HepG2 (cell line): ENCODE measurements around the gene PDCD5. TPM values are rescaled to one million over a fixed set of nuclear protein-coding genes. Genes with fewer than 3 reads are reported as not detected.

Experiments used
- CAMTA2 ChIP-seq: sonication (generic); formaldehyde crosslinking; IDR thresholded peaks from 2 replicates; pipeline ENCODE4 v1.4.0; 2020; ENCODE audit warnings: mild to moderate bottlenecking, missing genetic modification reagents, borderline replicate concordance
- CHD2 ChIP-seq: IDR thresholded peaks from 2 replicates; pipeline ENCODE4 v1.6.1; 2011; ENCODE audit warnings: low read depth, low read length, improper control_type of control experiment
- GZF1 ChIP-seq: sonication (generic); formaldehyde crosslinking; IDR thresholded peaks from 2 replicates; pipeline ENCODE4 v1.5.1; 2020; ENCODE audit warnings: mild to moderate bottlenecking, missing genetic modification reagents
- JUND ChIP-seq: sonication (generic); formaldehyde crosslinking; IDR thresholded peaks from 2 replicates; pipeline ENCODE4 v1.8.0; 2022; ENCODE audit warnings: mild to moderate bottlenecking, missing genetic modification reagents
- KLF16 ChIP-seq, 2 experiments: sonication (generic) in 1 of 2; formaldehyde crosslinking in 1 of 2; IDR thresholded peaks; 2 replicates each; pipeline versions ENCODE4 v1.6.1 to v1.8.0; 2016 to 2023; ENCODE audit warnings: missing genetic modification reagents in 2 of 2, missing compliant biosample characterization in 1 of 2
- PHF21A ChIP-seq: sonication (generic); formaldehyde crosslinking; IDR thresholded peaks from 2 replicates; pipeline ENCODE4 v1.5.0; 2020; ENCODE audit warnings: mild to moderate bottlenecking, missing genetic modification reagents
- REPIN1 ChIP-seq: sonication (generic); formaldehyde crosslinking; IDR thresholded peaks from 2 replicates; pipeline ENCODE4 v1.8.0; 2022; ENCODE audit warnings: missing genetic modification reagents, low read depth, mild to moderate bottlenecking, borderline replicate concordance
- TARDBP ChIP-seq: sonication (generic); formaldehyde crosslinking; IDR thresholded peaks from 2 replicates; pipeline ENCODE4 v1.8.0; 2022; ENCODE audit warnings: mild to moderate bottlenecking, missing genetic modification reagents
- TCF7L2 ChIP-seq: IDR thresholded peaks from 2 replicates; pipeline ENCODE4 v1.6.1; 2011; ENCODE audit warnings: mild to moderate bottlenecking, low read depth, low read length, moderate library complexity
- ZNF224 ChIP-seq: sonication (generic); formaldehyde crosslinking; IDR thresholded peaks from 2 replicates; pipeline ENCODE4 v1.5.0; 2020; ENCODE audit warnings: mild to moderate bottlenecking, missing genetic modification reagents
- ZNF460 ChIP-seq: sonication (generic); formaldehyde crosslinking; IDR thresholded peaks from 2 replicates; pipeline ENCODE4 v1.5.1; 2020; ENCODE audit warnings: missing genetic modification reagents, mild to moderate bottlenecking, borderline replicate concordance
- ZNF567 ChIP-seq: sonication (generic); formaldehyde crosslinking; IDR thresholded peaks from 2 replicates; pipeline ENCODE4 v1.8.1; 2023; ENCODE audit warnings: mild to moderate bottlenecking, missing genetic modification reagents, borderline replicate concordance
- ZNF878 ChIP-seq: sonication (generic); formaldehyde crosslinking; IDR thresholded peaks from 2 replicates; pipeline ENCODE4 v1.8.1; 2023; ENCODE audit warnings: mild to moderate bottlenecking, missing genetic modification reagents, moderate library complexity
- polyA plus RNA-seq, 8 experiments: library from polyadenylated mRNA; depleted of rRNA in 3 of 8; stranded (reverse) in 7 of 8; unstranded in 1 of 8; fragments of >200 nt; fragmentation: Illumina TruSeq in 4 of 8; extraction: Trizol in 4 of 8; gene quantifications; 2 replicates each; pipeline versions ENCODE4 v1.2.1 to v1.2.3, GENCODE V29; 2011 to 2016; ENCODE audit warnings: low read depth in 4 of 8, missing spikeins in 1 of 8, mixed read lengths in 1 of 8; ENCODE audit not compliant: insufficient read depth in 1 of 8
- total RNA-seq, 5 experiments: library from RNA; depleted of rRNA; stranded (reverse); fragments of >200 nt; fragmentation: Illumina TruSeq; extraction: Trizol; gene quantifications; 2 replicates each; pipeline ENCODE4 v1.2.3, GENCODE V29; 2016; ENCODE audit warnings: low read depth in 1 of 5
- TF ChIP-seq, protein P1 (sequence below): sonication (generic); formaldehyde crosslinking; IDR thresholded peaks from 2 replicates; pipeline ENCODE4 v1.4.0; 2020; ENCODE audit warnings: mild to moderate bottlenecking, missing genetic modification reagents
- TF ChIP-seq, protein P2 (sequence below): sonication (generic); formaldehyde crosslinking; IDR thresholded peaks from 2 replicates; pipeline ENCODE4 v1.4.0; 2020; ENCODE audit warnings: mild to moderate bottlenecking, missing genetic modification reagents
- TF ChIP-seq, protein P3 (sequence below): sonication (generic); formaldehyde crosslinking; IDR thresholded peaks from 2 replicates; pipeline ENCODE4 v1.5.1; 2020; ENCODE audit warnings: missing genetic modification reagents, mild to moderate bottlenecking, borderline replicate concordance
- TF ChIP-seq, protein P4 (sequence below): IDR thresholded peaks from 2 replicates; pipeline ENCODE4 v1.6.1; 2016
- TF ChIP-seq, protein P5 (sequence below): sonication (generic); formaldehyde crosslinking; IDR thresholded peaks from 2 replicates; pipeline ENCODE4 v1.5.0; 2020; ENCODE audit warnings: mild to moderate bottlenecking, missing genetic modification reagents, moderate library complexity

Gene PDCD5
- total and polyA plus RNA-seq, 2 of the 13 experiments (the other 11 are each of a cell fraction or from before 2014, with no cell fraction given) = 56.3 to 332 TPM

DNA sequence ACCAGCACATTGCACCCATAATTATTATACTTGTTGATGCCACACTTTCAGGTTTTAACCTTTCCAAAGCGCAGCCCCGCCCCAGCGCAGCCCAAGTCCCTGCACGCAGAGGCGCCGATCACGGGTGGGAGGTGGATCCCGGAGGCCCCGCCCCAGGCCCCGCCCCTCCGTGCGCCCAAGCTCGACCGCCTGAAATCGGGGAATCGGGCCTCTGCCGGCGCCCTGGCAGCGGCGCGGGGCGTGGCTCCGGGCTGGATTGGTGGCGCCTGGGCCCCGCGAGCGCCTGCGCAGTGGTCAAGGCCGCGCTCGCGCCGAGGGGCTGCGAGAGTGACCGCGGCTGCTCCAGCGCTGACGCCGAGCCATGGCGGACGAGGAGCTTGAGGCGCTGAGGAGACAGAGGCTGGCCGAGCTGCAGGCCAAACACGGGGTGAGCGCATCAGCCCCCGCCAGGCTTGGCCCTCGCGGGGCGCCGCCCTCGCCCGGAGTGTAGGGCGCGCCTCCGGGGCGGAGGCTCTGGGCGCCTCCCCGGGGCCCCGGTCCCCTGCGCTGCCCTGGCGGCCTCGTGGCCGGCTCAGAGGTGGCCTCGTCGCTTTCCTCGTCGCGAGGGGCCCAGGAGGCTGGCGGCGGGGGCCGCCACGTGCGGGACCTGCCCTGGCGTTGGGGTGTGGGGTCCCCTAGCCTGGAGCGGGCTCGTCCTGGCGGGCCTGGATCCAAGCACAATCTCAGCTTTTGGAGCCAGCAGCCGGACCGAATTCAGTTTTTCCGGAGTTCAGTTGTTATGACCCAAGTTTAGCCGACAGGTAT, at the start of gene PDCD5 (continued):
- TF ChIP-seq, protein P1, sequence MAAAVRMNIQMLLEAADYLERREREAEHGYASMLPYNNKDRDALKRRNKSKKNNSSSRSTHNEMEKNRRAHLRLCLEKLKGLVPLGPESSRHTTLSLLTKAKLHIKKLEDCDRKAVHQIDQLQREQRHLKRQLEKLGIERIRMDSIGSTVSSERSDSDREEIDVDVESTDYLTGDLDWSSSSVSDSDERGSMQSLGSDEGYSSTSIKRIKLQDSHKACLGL (CRISPR knock-in tag) = peak; percentile 82
- 0 out of 2 replicates have a peak, but pooled peaks have one; percentile 12 for TF ChIP-seq REPIN1 (CRISPR knock-in tag)
- 0 out of 2 replicates have a peak, but pooled peaks have one; percentile 9 for TF ChIP-seq JUND (CRISPR knock-in tag)
- peak in 1 of 2 experiments; percentile 43; a peak in 1 of 4 replicates for TF ChIP-seq KLF16 (CRISPR knock-in tag; IDR thresholded peaks at IDR 0.05)
- 0 out of 2 replicates have a peak, but pooled peaks have one; percentile 72 for TF ChIP-seq ZNF224 (CRISPR knock-in tag)
- 0 out of 2 replicates have a peak, but pooled peaks have one; percentile 9 for TF ChIP-seq ZNF878 (CRISPR knock-in tag)
- TF ChIP-seq TCF7L2 = no peak
- TF ChIP-seq ZNF460 = no peak
- TF ChIP-seq GZF1 (CRISPR knock-in tag) = 0 out of 2 replicates have a peak, but pooled peaks have one; percentile 48
- 0 out of 2 replicates have a peak, but pooled peaks have one; percentile 51 for TF ChIP-seq TARDBP
- 0 out of 2 replicates have a peak, but pooled peaks have one; percentile 24 for TF ChIP-seq CHD2
- TF ChIP-seq, protein P2, sequence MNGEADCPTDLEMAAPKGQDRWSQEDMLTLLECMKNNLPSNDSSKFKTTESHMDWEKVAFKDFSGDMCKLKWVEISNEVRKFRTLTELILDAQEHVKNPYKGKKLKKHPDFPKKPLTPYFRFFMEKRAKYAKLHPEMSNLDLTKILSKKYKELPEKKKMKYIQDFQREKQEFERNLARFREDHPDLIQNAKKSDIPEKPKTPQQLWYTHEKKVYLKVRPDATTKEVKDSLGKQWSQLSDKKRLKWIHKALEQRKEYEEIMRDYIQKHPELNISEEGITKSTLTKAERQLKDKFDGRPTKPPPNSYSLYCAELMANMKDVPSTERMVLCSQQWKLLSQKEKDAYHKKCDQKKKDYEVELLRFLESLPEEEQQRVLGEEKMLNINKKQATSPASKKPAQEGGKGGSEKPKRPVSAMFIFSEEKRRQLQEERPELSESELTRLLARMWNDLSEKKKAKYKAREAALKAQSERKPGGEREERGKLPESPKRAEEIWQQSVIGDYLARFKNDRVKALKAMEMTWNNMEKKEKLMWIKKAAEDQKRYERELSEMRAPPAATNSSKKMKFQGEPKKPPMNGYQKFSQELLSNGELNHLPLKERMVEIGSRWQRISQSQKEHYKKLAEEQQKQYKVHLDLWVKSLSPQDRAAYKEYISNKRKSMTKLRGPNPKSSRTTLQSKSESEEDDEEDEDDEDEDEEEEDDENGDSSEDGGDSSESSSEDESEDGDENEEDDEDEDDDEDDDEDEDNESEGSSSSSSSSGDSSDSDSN = peak; percentile 78; the same call in 1 of the 2 replicates
- TF ChIP-seq CAMTA2 (CRISPR knock-in tag) = 0 out of 2 replicates have a peak, but pooled peaks have one; percentile 29
- TF ChIP-seq, protein P3, sequence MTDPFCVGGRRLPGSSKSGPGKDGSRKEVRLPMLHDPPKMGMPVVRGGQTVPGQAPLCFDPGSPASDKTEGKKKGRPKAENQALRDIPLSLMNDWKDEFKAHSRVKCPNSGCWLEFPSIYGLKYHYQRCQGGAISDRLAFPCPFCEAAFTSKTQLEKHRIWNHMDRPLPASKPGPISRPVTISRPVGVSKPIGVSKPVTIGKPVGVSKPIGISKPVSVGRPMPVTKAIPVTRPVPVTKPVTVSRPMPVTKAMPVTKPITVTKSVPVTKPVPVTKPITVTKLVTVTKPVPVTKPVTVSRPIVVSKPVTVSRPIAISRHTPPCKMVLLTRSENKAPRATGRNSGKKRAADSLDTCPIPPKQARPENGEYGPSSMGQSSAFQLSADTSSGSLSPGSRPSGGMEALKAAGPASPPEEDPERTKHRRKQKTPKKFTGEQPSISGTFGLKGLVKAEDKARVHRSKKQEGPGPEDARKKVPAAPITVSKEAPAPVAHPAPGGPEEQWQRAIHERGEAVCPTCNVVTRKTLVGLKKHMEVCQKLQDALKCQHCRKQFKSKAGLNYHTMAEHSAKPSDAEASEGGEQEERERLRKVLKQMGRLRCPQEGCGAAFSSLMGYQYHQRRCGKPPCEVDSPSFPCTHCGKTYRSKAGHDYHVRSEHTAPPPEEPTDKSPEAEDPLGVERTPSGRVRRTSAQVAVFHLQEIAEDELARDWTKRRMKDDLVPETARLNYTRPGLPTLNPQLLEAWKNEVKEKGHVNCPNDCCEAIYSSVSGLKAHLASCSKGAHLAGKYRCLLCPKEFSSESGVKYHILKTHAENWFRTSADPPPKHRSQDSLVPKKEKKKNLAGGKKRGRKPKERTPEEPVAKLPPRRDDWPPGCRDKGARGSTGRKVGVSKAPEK (CRISPR knock-in tag) = 0 out of 2 replicates have a peak, but pooled peaks have one; percentile 22
- TF ChIP-seq, protein P4, sequence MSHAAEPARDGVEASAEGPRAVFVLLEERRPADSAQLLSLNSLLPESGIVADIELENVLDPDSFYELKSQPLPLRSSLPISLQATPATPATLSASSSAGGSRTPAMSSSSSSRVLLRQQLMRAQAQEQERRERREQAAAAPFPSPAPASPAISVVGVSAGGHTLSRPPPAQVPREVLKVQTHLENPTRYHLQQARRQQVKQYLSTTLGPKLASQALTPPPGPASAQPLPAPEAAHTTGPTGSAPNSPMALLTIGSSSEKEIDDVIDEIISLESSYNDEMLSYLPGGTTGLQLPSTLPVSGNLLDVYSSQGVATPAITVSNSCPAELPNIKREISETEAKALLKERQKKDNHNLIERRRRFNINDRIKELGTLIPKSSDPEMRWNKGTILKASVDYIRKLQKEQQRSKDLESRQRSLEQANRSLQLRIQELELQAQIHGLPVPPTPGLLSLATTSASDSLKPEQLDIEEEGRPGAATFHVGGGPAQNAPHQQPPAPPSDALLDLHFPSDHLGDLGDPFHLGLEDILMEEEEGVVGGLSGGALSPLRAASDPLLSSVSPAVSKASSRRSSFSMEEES (CRISPR knock-in tag) = 0 out of 2 replicates have a peak, but pooled peaks have one; percentile 7
- TF ChIP-seq, protein P5, sequence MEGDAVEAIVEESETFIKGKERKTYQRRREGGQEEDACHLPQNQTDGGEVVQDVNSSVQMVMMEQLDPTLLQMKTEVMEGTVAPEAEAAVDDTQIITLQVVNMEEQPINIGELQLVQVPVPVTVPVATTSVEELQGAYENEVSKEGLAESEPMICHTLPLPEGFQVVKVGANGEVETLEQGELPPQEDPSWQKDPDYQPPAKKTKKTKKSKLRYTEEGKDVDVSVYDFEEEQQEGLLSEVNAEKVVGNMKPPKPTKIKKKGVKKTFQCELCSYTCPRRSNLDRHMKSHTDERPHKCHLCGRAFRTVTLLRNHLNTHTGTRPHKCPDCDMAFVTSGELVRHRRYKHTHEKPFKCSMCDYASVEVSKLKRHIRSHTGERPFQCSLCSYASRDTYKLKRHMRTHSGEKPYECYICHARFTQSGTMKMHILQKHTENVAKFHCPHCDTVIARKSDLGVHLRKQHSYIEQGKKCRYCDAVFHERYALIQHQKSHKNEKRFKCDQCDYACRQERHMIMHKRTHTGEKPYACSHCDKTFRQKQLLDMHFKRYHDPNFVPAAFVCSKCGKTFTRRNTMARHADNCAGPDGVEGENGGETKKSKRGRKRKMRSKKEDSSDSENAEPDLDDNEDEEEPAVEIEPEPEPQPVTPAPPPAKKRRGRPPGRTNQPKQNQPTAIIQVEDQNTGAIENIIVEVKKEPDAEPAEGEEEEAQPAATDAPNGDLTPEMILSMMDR (CRISPR knock-in tag) = peak; percentile 2; the same call in 1 of the 2 replicates
- 0 out of 2 replicates have a peak, but pooled peaks have one; percentile 49 for TF ChIP-seq ZNF567 (CRISPR knock-in tag)
- TF ChIP-seq PHF21A (CRISPR knock-in tag) = peak; percentile 31; the same call in 1 of the 2 replicates
